ENCODE measurements around the gene JCAD. TPM values are rescaled to one million over a fixed set of nuclear protein-coding genes. Genes with fewer than 3 reads are reported as not detected.

The JCAD gene
- total and polyA plus RNA-seq, 7 donors, result 0.46 to 141 (median 99.7) TPM

DNA sequence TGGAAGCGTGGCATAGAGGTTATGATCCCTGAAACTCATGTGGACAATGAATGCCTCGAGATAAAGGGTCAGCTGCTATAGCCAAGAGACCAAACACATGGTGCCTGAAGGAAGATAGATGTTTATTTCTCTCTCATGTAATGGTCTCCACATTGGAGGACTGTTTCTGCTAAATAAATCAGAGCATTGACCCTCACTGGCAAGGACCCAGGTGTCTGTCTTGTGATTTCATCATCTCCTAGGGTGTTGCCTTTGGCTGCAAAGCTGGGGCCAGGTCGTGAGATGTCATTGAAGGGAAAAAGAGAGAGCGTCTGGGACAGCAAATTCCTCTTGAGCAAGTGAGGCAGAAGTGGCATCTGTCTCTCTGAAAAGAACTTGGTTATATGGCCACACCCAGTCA, 64.6 kb downstream of the JCAD start:
- H3K4me3 ChIP-seq, result no peak overlapping the region
- no peaks in the 10 kb centered on the region for H3K9me3 ChIP-seq
- 68 to 77% methylated on average over 4 of the region's 4 CpGs for WGBS, 2 donors
- H3K27ac ChIP-seq, result peak overlapping the region in 1 of 4 donors; percentile 80
- H3K36me3 ChIP-seq, result no peaks in the 10 kb centered on the region
- no peaks in the 10 kb centered on the region for H3K27me3 ChIP-seq
- TF ChIP-seq POLR2A (IDR thresholded peaks at IDR 0.05) (no peak), POLR2AphosphoS5 (IDR thresholded peaks at IDR 0.05) (no peak), EP300 (IDR thresholded peaks at IDR 0.05) (no peak)
- TF ChIP-seq, protein P1, sequence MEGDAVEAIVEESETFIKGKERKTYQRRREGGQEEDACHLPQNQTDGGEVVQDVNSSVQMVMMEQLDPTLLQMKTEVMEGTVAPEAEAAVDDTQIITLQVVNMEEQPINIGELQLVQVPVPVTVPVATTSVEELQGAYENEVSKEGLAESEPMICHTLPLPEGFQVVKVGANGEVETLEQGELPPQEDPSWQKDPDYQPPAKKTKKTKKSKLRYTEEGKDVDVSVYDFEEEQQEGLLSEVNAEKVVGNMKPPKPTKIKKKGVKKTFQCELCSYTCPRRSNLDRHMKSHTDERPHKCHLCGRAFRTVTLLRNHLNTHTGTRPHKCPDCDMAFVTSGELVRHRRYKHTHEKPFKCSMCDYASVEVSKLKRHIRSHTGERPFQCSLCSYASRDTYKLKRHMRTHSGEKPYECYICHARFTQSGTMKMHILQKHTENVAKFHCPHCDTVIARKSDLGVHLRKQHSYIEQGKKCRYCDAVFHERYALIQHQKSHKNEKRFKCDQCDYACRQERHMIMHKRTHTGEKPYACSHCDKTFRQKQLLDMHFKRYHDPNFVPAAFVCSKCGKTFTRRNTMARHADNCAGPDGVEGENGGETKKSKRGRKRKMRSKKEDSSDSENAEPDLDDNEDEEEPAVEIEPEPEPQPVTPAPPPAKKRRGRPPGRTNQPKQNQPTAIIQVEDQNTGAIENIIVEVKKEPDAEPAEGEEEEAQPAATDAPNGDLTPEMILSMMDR (IDR thresholded peaks at IDR 0.05), result no peak
- intact Hi-C loops (cut with DNase I), result loop anchor here (5.0 to 10.0 kb wide), 5 partner anchors 247 to 590 kb away; no protein-coding TSS in a partner anchor
- peaks cover 0 to 22% (median 15%) of the 10 kb centered on the region in 4 donors for H3K4me1 ChIP-seq
- no peak for DNase-seq

DNA sequence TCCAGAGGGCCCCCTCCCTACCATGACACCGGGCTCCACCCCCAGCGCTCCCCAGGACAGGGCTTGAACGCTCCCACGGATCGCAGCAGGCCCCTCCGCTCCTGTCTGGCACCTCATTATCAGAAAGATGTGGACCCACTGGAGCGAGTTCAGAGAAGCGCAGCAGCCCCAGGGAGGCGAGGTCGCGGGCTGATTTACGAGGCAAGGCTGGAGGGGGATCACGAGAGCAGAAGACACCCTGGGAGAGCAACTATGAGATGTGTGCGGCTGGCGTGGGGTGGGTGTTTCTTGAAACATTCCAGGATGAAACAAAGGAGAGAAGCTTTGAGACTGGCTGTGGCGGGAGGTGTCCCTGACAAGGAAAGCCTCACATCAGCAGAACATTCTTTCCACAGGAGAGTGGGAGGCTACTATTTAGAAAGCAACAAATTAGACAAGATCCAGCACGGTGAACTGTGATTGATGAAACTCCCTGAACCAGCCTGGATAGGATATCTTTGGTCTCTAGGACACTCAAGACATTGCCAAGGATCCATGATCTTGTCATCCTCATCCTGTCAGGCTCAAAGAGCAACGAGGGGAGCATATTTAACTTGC, 66.0 kb downstream of the JCAD start:
- 76 to 77% methylated on average over 18 of the region's 18 CpGs for WGBS, 2 donors
- Histone ChIP-seq H3K9me3 (no peaks in the 10 kb centered on the region), H3K27me3 (no peaks in the 10 kb centered on the region), H3K4me3 (peak overlapping the region in 1 of 4 donors; percentile 3), H3K36me3 (no peaks in the 10 kb centered on the region), H3K4me1 (peaks cover 0 to 16% (median 10%) of the 10 kb centered on the region in 4 donors), H3K27ac (peak overlapping the region; percentile 62 to 80 (median 73))
- no peak for DNase-seq
- TF ChIP-seq EP300 (IDR thresholded peaks at IDR 0.05), result peak in 1 of 4 donors; percentile 11
- peak in 3 of 4 donors; percentile 61 to 81 (median 78) for TF ChIP-seq POLR2AphosphoS5 (IDR thresholded peaks at IDR 0.05)
- TF ChIP-seq, protein P1 (IDR thresholded peaks at IDR 0.05), result no peak
- intact Hi-C loops (cut with DNase I), result loop anchor here (10.0 kb wide), 4 partner anchors 311 to 591 kb away; no protein-coding TSS in a partner anchor

DNA sequence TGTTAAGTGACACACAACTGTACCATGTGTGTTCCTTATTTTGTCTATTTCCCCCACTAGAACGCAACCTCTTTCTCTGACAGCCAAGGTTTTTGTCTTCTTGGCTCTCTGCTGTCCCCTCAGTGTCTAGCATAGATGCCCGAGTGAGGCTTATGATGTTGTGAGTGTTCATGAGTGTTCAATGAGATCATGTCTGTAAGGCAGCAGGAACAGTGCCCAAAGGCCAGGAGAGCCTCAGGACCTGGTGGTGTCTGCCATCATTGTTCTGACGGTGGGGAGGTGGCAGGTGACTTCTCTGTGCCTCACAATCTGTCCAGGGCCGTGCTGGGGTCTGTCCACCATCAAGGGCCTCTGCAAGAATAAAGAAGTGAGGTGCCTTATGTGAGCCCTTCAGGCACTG, 66.5 kb downstream of the JCAD start:
- peak overlapping the region in 1 of 4 donors; percentile 3 for H3K4me3 ChIP-seq
- no peaks in the 10 kb centered on the region for H3K36me3 ChIP-seq
- intact Hi-C loops (cut with DNase I), result loop anchor here (10.0 kb wide), 4 partner anchors 312 to 592 kb away; no protein-coding TSS in a partner anchor
- no peak for TF ChIP-seq POLR2AphosphoS5 (IDR thresholded peaks at IDR 0.05)
- no peak for TF ChIP-seq EP300 (IDR thresholded peaks at IDR 0.05)
- TF ChIP-seq, protein P1 (IDR thresholded peaks at IDR 0.05), result no peak
- H3K27ac ChIP-seq, result peak overlapping the region; percentile 62 to 80 (median 73)
- DNase-seq, result no peak
- peaks cover 0 to 15% (median 9%) of the 10 kb centered on the region in 4 donors for H3K4me1 ChIP-seq
- no peaks in the 10 kb centered on the region for H3K9me3 ChIP-seq
- no peaks in the 10 kb centered on the region for H3K27me3 ChIP-seq
- WGBS, 2 donors, result 87 to 90% methylated on average over 4 of the region's 4 CpGs

DNA sequence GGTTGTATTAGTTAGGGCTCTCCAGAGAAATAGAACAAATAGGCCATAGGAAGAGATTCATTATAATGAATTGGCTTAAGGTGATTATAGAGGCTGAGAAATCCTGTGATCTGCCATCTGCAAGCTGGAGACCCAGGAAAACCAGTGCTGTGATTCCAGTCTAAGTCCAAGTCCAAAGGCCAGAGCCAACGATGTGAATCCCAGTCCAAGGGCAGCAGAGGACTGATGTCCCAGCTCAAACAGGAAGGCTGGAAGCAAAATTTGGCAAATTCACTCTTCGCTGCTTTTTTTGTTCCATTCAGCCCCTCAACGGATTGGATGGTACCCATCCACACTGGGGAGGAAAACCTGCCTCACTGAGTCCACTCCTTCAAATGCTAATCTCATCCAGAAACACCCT, 68.0 kb downstream of the JCAD start:
- H3K27ac ChIP-seq, result no peak overlapping the region
- 77 to 88% methylated on average over 3 of the region's 3 CpGs for WGBS, 2 donors
- no peaks in the 10 kb centered on the region for H3K36me3 ChIP-seq
- TF ChIP-seq EP300 (IDR thresholded peaks at IDR 0.05) (no peak), POLR2AphosphoS5 (IDR thresholded peaks at IDR 0.05) (no peak), POLR2A (IDR thresholded peaks at IDR 0.05) (no peak)
- TF ChIP-seq, protein P1 (IDR thresholded peaks at IDR 0.05), result no peak
- peaks cover 0 to 23% (median 9%) of the 10 kb centered on the region in 4 donors for H3K4me1 ChIP-seq
- H3K9me3 ChIP-seq, result no peaks in the 10 kb centered on the region
- no peak overlapping the region for H3K4me3 ChIP-seq
- intact Hi-C loops (cut with DNase I), result loop anchor here (10.0 kb wide), 4 partner anchors 313 to 593 kb away; no protein-coding TSS in a partner anchor
- DNase-seq, result no peak
- no peaks in the 10 kb centered on the region for H3K27me3 ChIP-seq

All from sigmoid colon (tissue), 7 donors.